ENCODE data around the gene SRGAP2.
"Not testable (repeated sequence)": the region's sequence is repeated elsewhere in the genome, so short reads cannot be mapped to it uniquely, and the experiment has no call there.

GRCh38 chr1:206202789-206203363 lies 465 bp upstream of the SRGAP2 start, which contains the start of gene FAM72A:
- TF ChIP-seq EZH2 (IDR thresholded peaks at IDR 0.05); POLR2AphosphoS5 (IDR thresholded peaks at IDR 0.05; ENCODE audit: borderline replicate concordance, low read depth, low read length): not testable (repeated sequence)

Data from SK-N-MC (cell line).